Glomerular endothelial cell (primary cell): Measurements from ENCODE around the gene FN1. TPM values are rescaled to one million over a fixed set of nuclear protein-coding genes. Genes with fewer than 3 reads are reported as not detected.

Source experiments
- DNase-seq: peaks from one replicate; pipeline ENCODE4 v3.0.0-alpha.2; 2011; ENCODE audit warnings: low read depth, low spot score; ENCODE audit errors: extremely low read depth
- total RNA-seq: library from RNA; depleted of rRNA; stranded (reverse); fragments of >200 nt; gene quantifications from 2 replicates; pipeline ENCODE4 v1.2.3, GENCODE V29; 2015

Gene FN1
- total RNA-seq, 1 donor from 2014 or later = 8,511 TPM

- DNase-seq = no peak
Observed at GRCh38 chr2:215442401-215442787, 6.5 kb upstream of the FN1 start.

- DNase-seq = no peak
Observed at GRCh38 chr2:215441560-215442400, 5.9 kb upstream of the FN1 start.

GRCh38 chr2:215439980-215440512 lies 4.2 kb upstream of the FN1 start:
- DNase-seq = no peak

- DNase-seq = no peak
Observed at GRCh38 chr2:215439404-215439803, 3.5 kb upstream of the FN1 start.

GRCh38 chr2:215437614-215438013 lies 1.7 kb upstream of the FN1 start:
- DNase-seq = no peak

- DNase-seq = no peak
Observed at GRCh38 chr2:215436705-215437565, 1.1 kb upstream of the FN1 start.

GRCh38 chr2:215435280-215435869 lies 493 bp downstream of the FN1 start:
- DNase-seq = no peak

GRCh38 chr2:215434447-215435279 lies 1.2 kb downstream of the FN1 start:
- DNase-seq = no peak

- DNase-seq = no peak
Observed at GRCh38 chr2:215432759-215433594, 2.9 kb downstream of the FN1 start.

GRCh38 chr2:215431778-215432758 lies 3.8 kb downstream of the FN1 start:
- DNase-seq = no peak

GRCh38 chr2:215431290-215431689 lies 4.6 kb downstream of the FN1 start:
- no peak for DNase-seq

GRCh38 chr2:215430528-215431187 lies 5.2 kb downstream of the FN1 start:
- DNase-seq = no peak

GRCh38 chr2:215429424-215429823 lies 6.4 kb downstream of the FN1 start:
- no peak for DNase-seq

- DNase-seq = no peak
Observed at GRCh38 chr2:215428060-215428910, 7.6 kb downstream of the FN1 start.

- DNase-seq = no peak
Observed at GRCh38 chr2:215427585-215427984, 8.3 kb downstream of the FN1 start.

- DNase-seq = no peak
Observed at GRCh38 chr2:215425021-215425782, 10.7 kb downstream of the FN1 start.
